Neural crest cell (in vitro differentiated cells): Measurements from ENCODE around the gene TNNT3. TPM values are rescaled to one million over a fixed set of nuclear protein-coding genes. Genes with fewer than 3 reads are reported as not detected.

Experiments used
- DNase-seq: peaks from one replicate; pipeline ENCODE4 v3.0.0; 2021; ENCODE audit warnings: low read depth, mixed read lengths, low spot score
- H3K27ac Mint-ChIP-seq: one replicate; pipeline ENCODE4 v1.8.0; 2021; ENCODE audit warnings: mild to moderate bottlenecking, mixed read lengths; ENCODE audit not compliant: unreplicated experiment
- H3K27me3 Mint-ChIP-seq: 2 replicates; pipeline ENCODE4 v1.8.0; 2021; ENCODE audit warnings: low read depth, mild to moderate bottlenecking, mixed read lengths
- H3K36me3 Mint-ChIP-seq: 2 replicates; pipeline ENCODE4 v1.8.0; 2021; ENCODE audit warnings: low read depth, mild to moderate bottlenecking, mixed read lengths
- H3K4me1 Mint-ChIP-seq: 2 replicates; pipeline ENCODE4 v1.8.0; 2021; ENCODE audit warnings: mixed read lengths
- H3K4me3 Mint-ChIP-seq: one replicate; pipeline ENCODE4 v1.8.0; 2021; ENCODE audit warnings: mild to moderate bottlenecking, mixed read lengths
- H3K9me3 Mint-ChIP-seq: 2 replicates; pipeline ENCODE4 v1.8.0; 2021; ENCODE audit warnings: mixed read lengths
- CTCF ChIP-seq: fragments of 200-600 bp; sonication (generic); conservative IDR thresholded peaks from 2 replicates; pipeline ENCODE4 v1.5.0; 2021; ENCODE audit warnings: antibody characterized with exemption, mild to moderate bottlenecking
- total RNA-seq: library from RNA; stranded (reverse); gene quantifications from 2 replicates; pipeline ENCODE4 v1.2.1, GENCODE V29; 2021

TNNT3 gene
- total RNA-seq, 1 donor from 2014 or later: not detected

GRCh38 chr11:1958367-1958766 lies 38.9 kb downstream of the TNNT3 start:
- H3K27me3 Mint-ChIP-seq: no peaks in the 10 kb centered on the region
- TF ChIP-seq CTCF: no peak

GRCh38 chr11:1959786-1960185 lies 40.3 kb downstream of the TNNT3 start:
- no peaks in the 10 kb centered on the region for H3K9me3 Mint-ChIP-seq
- no peak overlapping the region for H3K27ac Mint-ChIP-seq
- TF ChIP-seq CTCF: no peak
- H3K36me3 Mint-ChIP-seq: no peaks in the 10 kb centered on the region
- no peaks in the 10 kb centered on the region for H3K27me3 Mint-ChIP-seq
- H3K4me1 Mint-ChIP-seq: no peaks in the 10 kb centered on the region
- no peak overlapping the region for H3K4me3 Mint-ChIP-seq
- no peak for DNase-seq

More at GRCh38 chr11:1958367-1958766, 38.9 kb downstream of the TNNT3 start:
- no peak for DNase-seq
- Mint-ChIP-seq H3K9me3 (no peaks in the 10 kb centered on the region), H3K4me3 (no peak overlapping the region), H3K27ac (no peak overlapping the region), H3K4me1 (no peaks in the 10 kb centered on the region), H3K36me3 (no peaks in the 10 kb centered on the region)

- no peaks in the 10 kb centered on the region for H3K36me3 Mint-ChIP-seq
- H3K27ac Mint-ChIP-seq: no peak overlapping the region
- no peak for DNase-seq
- H3K27me3 Mint-ChIP-seq: no peaks in the 10 kb centered on the region
- no peak overlapping the region for H3K4me3 Mint-ChIP-seq
- no peaks in the 10 kb centered on the region for H3K4me1 Mint-ChIP-seq
- H3K9me3 Mint-ChIP-seq: no peaks in the 10 kb centered on the region
- no peak for TF ChIP-seq CTCF
These were observed 44.4 kb downstream of the TNNT3 start for GRCh38 chr11:1963864-1964263.

GRCh38 chr11:1964348-1964747 lies 44.8 kb downstream of the TNNT3 start:
- Mint-ChIP-seq H3K9me3 (no peaks in the 10 kb centered on the region), H3K27ac (no peak overlapping the region), H3K4me1 (no peaks in the 10 kb centered on the region), H3K27me3 (no peaks in the 10 kb centered on the region), H3K4me3 (no peak overlapping the region), H3K36me3 (no peaks in the 10 kb centered on the region)
- DNase-seq: no peak
- no peak for TF ChIP-seq CTCF

GRCh38 chr11:1964955-1965354 lies 45.5 kb downstream of the TNNT3 start:
- DNase-seq: no peak
- Mint-ChIP-seq H3K27ac (no peak overlapping the region), H3K9me3 (no peaks in the 10 kb centered on the region), H3K4me1 (no peaks in the 10 kb centered on the region), H3K27me3 (no peaks in the 10 kb centered on the region), H3K4me3 (no peak overlapping the region), H3K36me3 (no peaks in the 10 kb centered on the region)
- no peak for TF ChIP-seq CTCF

GRCh38 chr11:1966531-1966930 lies 47.0 kb downstream of the TNNT3 start:
- H3K27me3 Mint-ChIP-seq: no peaks in the 10 kb centered on the region
- DNase-seq: no peak
- H3K36me3 Mint-ChIP-seq: no peaks in the 10 kb centered on the region
- H3K4me1 Mint-ChIP-seq: no peaks in the 10 kb centered on the region
- H3K27ac Mint-ChIP-seq: no peak overlapping the region
- no peak for TF ChIP-seq CTCF
- H3K9me3 Mint-ChIP-seq: no peaks in the 10 kb centered on the region
- H3K4me3 Mint-ChIP-seq: no peak overlapping the region
